Tibial artery (tissue), 4 donors: Measurements from ENCODE around the gene CORO7.

Source experiments
- DNase-seq, 2 donors: peaks; one replicate each; pipeline ENCODE4 v3.0.0-alpha.2; 2019
- H3K27ac ChIP-seq, 2 donors: fragments of 200-600 bp; sonication (generic) in 1 of 2; 1 replicate in 1 of 2; 2 replicates in 1 of 2; pipeline ENCODE4 v1.5.1; 2018 to 2019; ENCODE audit warnings: mild to moderate bottlenecking in 1 of 2
- H3K27me3 ChIP-seq, 2 donors: fragments of 200-600 bp; sonication (generic) in 1 of 2; one replicate each; pipeline versions ENCODE4 v1.5.1 to v1.6.0; 2016 to 2019
- H3K36me3 ChIP-seq, 3 donors: fragments of 200-600 bp; sonication (generic) in 2 of 3; one replicate each; pipeline ENCODE4 v1.5.1; 2016 to 2019; ENCODE audit warnings: mild to moderate bottlenecking in 2 of 3
- H3K4me1 ChIP-seq, 4 donors: fragments of 200-600 bp; sonication (generic) in 2 of 4; 1 replicate in 3 of 4; 2 replicates in 1 of 4; pipeline ENCODE4 v1.5.1; 2016 to 2019
- H3K4me3 ChIP-seq, 2 donors: fragments of 200-600 bp; sonication (generic) in 1 of 2; 1 replicate in 1 of 2; 2 replicates in 1 of 2; pipeline ENCODE4 v1.5.1; 2018 to 2019; ENCODE audit warnings: mild to moderate bottlenecking in 2 of 2
- H3K9me3 ChIP-seq, 3 donors: fragments of 200-600 bp; sonication (generic) in 1 of 3; one replicate each; pipeline ENCODE4 v1.5.1; 2016 to 2019
- CTCF ChIP-seq, 2 experiments: fragments of 200-600 bp in 1 of 2; fragments of 450-650 bp in 1 of 2; IDR thresholded peaks; one replicate each; pipeline ENCODE4 v1.5.1; 2017 to 2019; ENCODE audit warnings: antibody characterized with exemption in 2 of 2, mild to moderate bottlenecking in 1 of 2, moderate library complexity in 1 of 2
- intact Hi-C: fragments of 100-400 bp; cut with DNase I; formaldehyde crosslinking; loops from one replicate; pipeline ENCODE4 v1.15.0; 2023; ENCODE audit warnings: low total_unique reads

The CORO7 gene

GRCh38 chr16:4328046-4328781 lies 88.2 kb downstream of the CORO7 start:
- peaks cover 8 to 77% (median 67%) of the 10 kb centered on the region in 4 donors for H3K4me1 ChIP-seq
- H3K4me3 ChIP-seq: peak overlapping the region; percentile 48 to 58
- peaks cover 0 to 13% (median 13%) of the 10 kb centered on the region in 3 donors for H3K36me3 ChIP-seq
- TF ChIP-seq CTCF (IDR thresholded peaks at IDR 0.05): peak; percentile 67 to 69
- H3K9me3 ChIP-seq: no peaks in the 10 kb centered on the region
- intact Hi-C loops: loop anchor here (2.0 to 10.0 kb wide), 2 partner anchors 39 to 123 kb away; no protein-coding TSS in a partner anchor
- peak overlapping the region; percentile 76 to 99 for H3K27ac ChIP-seq
- H3K27me3 ChIP-seq: no peaks in the 10 kb centered on the region
- DNase-seq: peak; percentile 78 to 92

DNA sequence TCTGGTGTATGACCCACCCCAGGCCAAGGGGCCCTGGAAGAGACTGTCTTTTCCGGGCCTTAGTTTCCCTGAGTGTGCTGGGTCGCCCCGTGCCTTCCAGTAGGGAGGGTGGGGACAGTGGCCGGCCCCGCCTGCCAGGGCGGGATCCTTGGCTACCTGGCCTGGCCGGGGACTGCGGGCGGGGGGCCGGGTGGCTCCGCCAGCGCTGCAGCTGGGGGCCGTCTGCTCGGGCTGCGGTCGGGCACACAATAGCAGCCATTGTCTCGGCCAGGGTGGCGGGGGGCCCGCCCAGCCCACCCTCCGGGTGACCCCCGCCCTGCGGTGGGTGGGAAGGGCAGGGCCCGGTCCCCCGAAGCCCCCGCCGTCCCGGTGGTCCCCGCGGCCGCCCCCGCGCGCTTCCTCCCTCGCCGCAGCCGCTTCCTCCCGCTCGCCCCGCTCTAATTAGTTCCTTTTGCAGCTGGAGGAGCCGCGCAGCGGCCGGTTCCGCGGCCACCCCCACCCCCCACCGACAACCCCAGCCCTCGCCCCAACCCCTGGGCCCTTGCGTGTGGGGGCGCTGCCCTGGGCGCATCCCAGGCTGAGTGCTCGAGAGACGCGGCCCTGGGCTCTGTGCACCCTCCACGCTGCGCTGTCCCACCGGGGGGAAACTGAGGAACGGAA lies 88.9 kb downstream of the CORO7 start:
- H3K4me1 ChIP-seq: peaks cover 8 to 84% (median 74%) of the 10 kb centered on the region in 4 donors

DNA sequence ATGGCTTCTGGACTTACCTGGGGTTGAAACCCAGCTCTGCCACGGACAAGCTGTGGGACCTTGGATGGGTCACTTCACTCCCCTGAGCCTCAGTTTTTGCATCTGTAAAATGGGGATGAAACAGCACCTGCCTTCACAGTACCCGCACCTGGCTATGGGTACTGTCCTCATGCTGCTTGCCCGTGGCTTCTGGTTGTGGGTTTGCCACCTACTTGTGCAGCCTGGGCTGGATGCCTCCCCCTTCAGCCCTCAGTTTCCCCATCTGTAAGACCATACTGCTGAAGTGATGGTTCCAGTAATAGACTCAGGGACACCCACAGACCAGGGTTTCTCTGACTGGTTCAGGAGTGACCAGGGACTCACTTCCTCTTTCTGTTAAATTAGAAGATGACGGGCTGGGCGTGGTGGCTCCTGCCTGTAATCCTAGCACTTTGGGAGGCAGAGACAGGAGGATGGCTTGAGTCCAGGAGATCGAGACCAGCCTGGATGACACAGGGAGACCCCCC lies 91.1 kb downstream of the CORO7 start:
- no peaks in the 10 kb centered on the region for H3K9me3 ChIP-seq
- intact Hi-C loops: loop anchor here (10.0 kb wide), 1 partner anchor 121 kb away; no protein-coding TSS in a partner anchor
- H3K27ac ChIP-seq: peak overlapping the region; percentile 93 to 99
- no peak for TF ChIP-seq CTCF (IDR thresholded peaks at IDR 0.05)
- H3K4me1 ChIP-seq: peaks cover 8 to 98% (median 92%) of the 10 kb centered on the region in 4 donors
- H3K36me3 ChIP-seq: no peaks in the 10 kb centered on the region
- no peak overlapping the region for H3K4me3 ChIP-seq
- no peak for DNase-seq
- no peaks in the 10 kb centered on the region for H3K27me3 ChIP-seq

More for the DNA sequence above, 88.9 kb downstream of the CORO7 start:
- intact Hi-C loops: loop anchor here (2.0 to 10.0 kb wide), 2 partner anchors 39 to 123 kb away; no protein-coding TSS in a partner anchor
- Histone ChIP-seq H3K4me3 (peak overlapping the region; percentile 48 to 58), H3K27ac (peak overlapping the region; percentile 76 to 99), H3K36me3 (peaks cover 0 to 6% (median 6%) of the 10 kb centered on the region in 3 donors), H3K27me3 (no peaks in the 10 kb centered on the region), H3K9me3 (no peaks in the 10 kb centered on the region)
- DNase-seq: no peak
- no peak for TF ChIP-seq CTCF (IDR thresholded peaks at IDR 0.05)

DNA sequence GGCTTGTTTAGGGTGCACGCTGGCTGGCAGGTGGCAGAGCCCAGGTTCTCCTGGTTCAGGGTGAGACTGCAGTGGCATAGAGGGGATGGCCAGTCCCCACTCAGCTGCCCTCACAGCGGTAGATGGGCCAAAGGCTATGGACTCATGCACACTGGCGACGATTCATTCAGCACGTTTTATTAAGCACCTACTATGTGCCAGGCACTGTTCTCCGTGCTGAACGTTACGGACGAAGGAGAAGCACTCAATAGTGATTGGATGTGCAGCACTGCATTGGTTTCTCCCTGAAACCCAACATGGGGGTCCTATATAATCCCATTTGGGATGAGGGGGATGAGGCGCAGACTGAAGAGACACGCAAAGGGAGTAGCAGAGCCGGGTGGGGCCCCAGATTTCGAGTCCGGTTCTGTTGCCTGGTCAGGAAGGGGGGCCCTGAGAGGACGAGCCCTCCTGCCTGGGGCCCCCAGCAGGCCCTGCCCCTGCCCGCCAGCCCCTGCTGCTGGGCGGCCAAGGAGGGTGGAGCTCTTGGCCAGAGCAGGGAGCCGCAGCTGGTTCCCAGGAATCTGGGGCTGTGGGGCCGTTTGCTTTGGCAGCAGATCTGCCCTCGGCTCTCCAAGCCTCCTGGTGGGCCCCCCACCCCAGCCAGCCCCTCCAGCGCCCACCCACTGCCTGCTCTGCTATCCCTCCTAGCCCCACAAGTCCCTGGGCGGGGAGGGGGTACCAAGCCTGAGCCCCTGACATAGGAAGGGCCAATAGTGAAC lies 91.7 kb downstream of the CORO7 start:
- no peak for DNase-seq
- no peaks in the 10 kb centered on the region for H3K36me3 ChIP-seq
- TF ChIP-seq CTCF (IDR thresholded peaks at IDR 0.05): no peak
- no peaks in the 10 kb centered on the region for H3K27me3 ChIP-seq
- H3K4me1 ChIP-seq: peaks cover 8 to 100% (median 96%) of the 10 kb centered on the region in 4 donors
- peak overlapping the region; percentile 93 to 99 for H3K27ac ChIP-seq
- no peak overlapping the region for H3K4me3 ChIP-seq
- intact Hi-C loops: loop anchor here (10.0 kb wide), 1 partner anchor 120 kb away; no protein-coding TSS in a partner anchor
- H3K9me3 ChIP-seq: no peaks in the 10 kb centered on the region

DNA sequence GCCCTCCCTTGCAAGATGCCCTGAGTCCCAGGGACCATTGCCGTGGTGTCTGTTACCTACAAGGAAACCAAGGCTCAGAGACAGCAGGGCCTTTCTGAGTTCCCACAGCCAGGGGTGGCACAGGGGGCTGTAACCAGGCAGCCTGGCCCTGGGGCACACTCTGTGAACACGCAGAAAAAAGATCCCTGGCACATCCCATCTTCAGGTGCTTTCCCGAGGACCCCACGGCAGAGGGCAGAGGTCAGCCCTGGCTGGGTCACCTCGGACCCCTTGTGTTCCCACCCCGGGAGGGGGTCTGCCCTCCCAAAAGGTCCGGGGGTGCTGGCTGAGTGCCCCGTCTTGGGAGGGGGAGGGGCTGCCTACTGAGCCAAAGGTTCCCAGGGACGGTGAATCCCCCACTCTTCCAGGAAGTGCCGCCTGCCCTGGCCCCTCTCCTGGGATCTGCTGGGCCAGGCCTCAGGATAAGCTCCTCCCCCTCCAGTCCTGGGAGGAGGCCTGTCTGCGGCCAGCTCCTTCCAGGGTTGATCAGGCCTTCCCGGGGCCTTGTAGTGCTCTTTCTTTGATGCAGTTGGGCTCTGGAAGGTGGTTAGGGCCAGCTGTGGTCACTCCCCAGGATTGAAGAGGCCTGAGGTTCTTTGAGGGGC lies 92.4 kb downstream of the CORO7 start:
- DNase-seq: peak; percentile 68 to 88
- no peak for TF ChIP-seq CTCF (IDR thresholded peaks at IDR 0.05)
- peak overlapping the region; percentile 93 to 99 for H3K27ac ChIP-seq
- no peaks in the 10 kb centered on the region for H3K9me3 ChIP-seq
- H3K4me1 ChIP-seq: peaks cover 7 to 100% (median 96%) of the 10 kb centered on the region in 4 donors
- no peaks in the 10 kb centered on the region for H3K36me3 ChIP-seq
- no peaks in the 10 kb centered on the region for H3K27me3 ChIP-seq
- intact Hi-C loops: loop anchor here (10.0 kb wide), 1 partner anchor 119 kb away; no protein-coding TSS in a partner anchor
- peak overlapping the region; percentile 4 to 12 for H3K4me3 ChIP-seq
